HG03103 (cell line): ENCODE results near the gene SUPV3L1.

ENCODE experiments used
- ATAC-seq: cut with Tn5 transposase; IDR thresholded peaks from one replicate; pipeline ENCODE4 v1.9.1; 2021; ENCODE audit warnings: low read depth; ENCODE audit not compliant: unreplicated experiment

The SUPV3L1 gene

DNA sequence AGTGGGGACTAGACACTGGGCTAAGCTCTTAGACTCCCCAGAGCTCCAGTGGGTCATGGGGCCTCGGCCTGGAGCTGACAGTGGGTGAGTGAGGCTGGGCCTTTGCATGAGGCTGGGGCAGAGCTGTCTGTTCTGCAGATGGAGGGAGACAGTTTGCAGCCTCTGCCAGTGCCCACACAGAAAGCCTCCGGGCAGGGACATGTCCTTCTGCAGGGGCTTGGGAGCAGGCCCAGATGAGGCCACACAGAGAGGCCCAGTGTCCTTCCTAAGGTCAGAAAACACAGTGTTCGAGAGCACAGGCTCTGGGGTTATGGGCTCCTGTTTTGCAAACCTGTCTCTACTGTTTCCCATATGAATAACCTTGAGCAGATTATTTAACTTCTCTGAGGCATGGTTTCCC is 73.1 kb downstream of the SUPV3L1 start:
- ATAC-seq, result no peak

GRCh38 chr10:69254877-69255276 is 74.8 kb downstream of the SUPV3L1 start:
- ATAC-seq, result no peak
